ENCODE results near the gene NCF2. TPM values are rescaled to one million over a fixed set of nuclear protein-coding genes. Genes with fewer than 3 reads are reported as not detected.
"Not testable (repeated sequence)": the region's sequence is repeated elsewhere in the genome, so short reads cannot be mapped to it uniquely, and the experiment has no call there.

Gene NCF2
- total and polyA plus RNA-seq, 12 donors, result 2.3 to 22.7 (median 13.9) TPM

DNA sequence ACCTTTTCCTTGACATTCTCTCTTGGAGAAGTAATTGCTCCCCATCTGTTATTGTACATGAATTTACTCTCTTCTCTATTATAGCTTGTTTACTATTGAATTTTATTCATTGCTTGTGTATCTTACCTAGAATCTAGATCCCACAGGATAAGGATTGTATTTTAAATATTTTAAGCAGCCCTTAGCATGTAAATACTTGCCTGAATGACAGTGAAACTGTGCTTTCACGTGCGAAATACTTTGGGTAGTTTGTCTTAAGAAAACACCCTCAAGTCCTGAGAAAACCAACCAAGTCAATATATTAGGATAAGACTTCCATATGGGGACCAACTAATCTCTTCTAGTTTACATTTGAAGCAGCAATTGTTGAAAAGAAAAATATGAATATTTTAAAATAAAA, 30.1 kb upstream of the NCF2 start:
- WGBS, 4 donors, result 81 to 87% (median 86%) methylated on average over 2 of the region's 2 CpGs
- Histone ChIP-seq H3K27me3 (no peaks in the 10 kb centered on the region), H3K9me3 (replicated peaks in 1 of 3) (no peaks in the 10 kb centered on the region), H3K27ac (no peak overlapping the region), H3K4me3 (no peak overlapping the region), H3K4me1 (replicated peaks in 1 of 2) (peaks cover 0 to 9% of the 10 kb centered on the region in 2 donors), H3K36me3 (replicated peaks in 1 of 2) (peaks cover 0 to 9% of the 10 kb centered on the region in 2 donors)
- intact Hi-C loops (cut with DNase I), result loop anchor here in 1 of 2 donors (10.0 kb wide), 1 partner anchor 336 kb away; no protein-coding TSS in a partner anchor
- TF ChIP-seq, protein P1, sequence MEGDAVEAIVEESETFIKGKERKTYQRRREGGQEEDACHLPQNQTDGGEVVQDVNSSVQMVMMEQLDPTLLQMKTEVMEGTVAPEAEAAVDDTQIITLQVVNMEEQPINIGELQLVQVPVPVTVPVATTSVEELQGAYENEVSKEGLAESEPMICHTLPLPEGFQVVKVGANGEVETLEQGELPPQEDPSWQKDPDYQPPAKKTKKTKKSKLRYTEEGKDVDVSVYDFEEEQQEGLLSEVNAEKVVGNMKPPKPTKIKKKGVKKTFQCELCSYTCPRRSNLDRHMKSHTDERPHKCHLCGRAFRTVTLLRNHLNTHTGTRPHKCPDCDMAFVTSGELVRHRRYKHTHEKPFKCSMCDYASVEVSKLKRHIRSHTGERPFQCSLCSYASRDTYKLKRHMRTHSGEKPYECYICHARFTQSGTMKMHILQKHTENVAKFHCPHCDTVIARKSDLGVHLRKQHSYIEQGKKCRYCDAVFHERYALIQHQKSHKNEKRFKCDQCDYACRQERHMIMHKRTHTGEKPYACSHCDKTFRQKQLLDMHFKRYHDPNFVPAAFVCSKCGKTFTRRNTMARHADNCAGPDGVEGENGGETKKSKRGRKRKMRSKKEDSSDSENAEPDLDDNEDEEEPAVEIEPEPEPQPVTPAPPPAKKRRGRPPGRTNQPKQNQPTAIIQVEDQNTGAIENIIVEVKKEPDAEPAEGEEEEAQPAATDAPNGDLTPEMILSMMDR (IDR thresholded peaks at IDR 0.05), result no peak
- no peak for TF ChIP-seq POLR2A (IDR thresholded peaks at IDR 0.05)
- DNase-seq, result no peak

DNA sequence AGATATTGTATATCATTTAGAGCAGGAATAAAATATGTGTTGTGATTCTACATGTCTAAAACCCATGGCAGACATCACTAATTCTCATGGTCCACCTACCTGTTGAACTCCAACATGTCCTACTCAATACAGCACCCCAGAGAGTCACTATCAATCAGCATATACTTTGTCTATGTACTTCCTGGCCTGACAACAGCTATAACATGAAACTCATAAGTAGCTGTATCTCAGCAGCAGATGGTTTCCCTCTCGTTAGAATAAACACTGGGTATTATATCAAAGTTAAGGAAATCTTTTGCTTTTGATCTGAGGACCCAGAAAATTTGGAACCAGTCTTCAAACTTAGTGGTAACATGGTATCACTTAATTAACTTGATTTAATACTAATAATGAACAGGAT, 29.5 kb upstream of the NCF2 start:
- intact Hi-C loops (cut with DNase I), result loop anchor here in 1 of 2 donors (10.0 kb wide), 1 partner anchor 335 kb away; no protein-coding TSS in a partner anchor
- no peak for TF ChIP-seq POLR2A (IDR thresholded peaks at IDR 0.05)
- TF ChIP-seq, protein P1 (IDR thresholded peaks at IDR 0.05), result no peak
- Histone ChIP-seq H3K36me3 (replicated peaks in 1 of 2) (peaks cover 0 to 4% of the 10 kb centered on the region in 2 donors), H3K9me3 (replicated peaks in 1 of 3) (no peaks in the 10 kb centered on the region), H3K4me1 (replicated peaks in 1 of 2) (peaks cover 0 to 7% of the 10 kb centered on the region in 2 donors), H3K27me3 (no peaks in the 10 kb centered on the region), H3K27ac (no peak overlapping the region), H3K4me3 (no peak overlapping the region)
- WGBS, 4 donors, result 78 to 90% (median 84%) methylated on average over 1 of the region's 1 CpG
- no peak for DNase-seq

DNA sequence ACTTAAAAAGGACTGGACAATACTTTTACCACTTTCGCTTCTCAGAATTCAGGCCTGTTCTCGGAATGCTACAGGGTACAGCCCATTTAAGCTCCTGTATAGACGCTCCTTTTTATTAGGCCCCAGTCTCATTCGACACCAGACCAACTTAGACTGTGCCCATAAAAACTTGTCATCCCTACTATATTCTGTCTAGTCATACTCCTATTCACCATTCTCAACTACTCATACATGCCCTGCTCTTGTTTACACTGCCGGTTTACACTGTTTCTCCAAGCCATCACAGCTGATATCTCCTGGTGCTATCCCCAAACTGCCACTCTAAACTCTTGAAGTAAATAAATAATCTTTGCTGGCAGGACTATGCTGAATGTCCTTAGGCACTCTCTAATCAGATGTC, 27.9 kb upstream of the NCF2 start:
- 81 to 98% (median 94%) methylated on average over 5 of the region's 5 CpGs for WGBS, 4 donors
- H3K4me1 ChIP-seq (replicated peaks in 1 of 2); H3K27ac ChIP-seq; intact Hi-C loops (cut with DNase I); H3K36me3 ChIP-seq (replicated peaks in 1 of 2); H3K4me3 ChIP-seq; DNase-seq; H3K9me3 ChIP-seq (replicated peaks in 1 of 3); H3K27me3 ChIP-seq: not testable (repeated sequence)

DNA sequence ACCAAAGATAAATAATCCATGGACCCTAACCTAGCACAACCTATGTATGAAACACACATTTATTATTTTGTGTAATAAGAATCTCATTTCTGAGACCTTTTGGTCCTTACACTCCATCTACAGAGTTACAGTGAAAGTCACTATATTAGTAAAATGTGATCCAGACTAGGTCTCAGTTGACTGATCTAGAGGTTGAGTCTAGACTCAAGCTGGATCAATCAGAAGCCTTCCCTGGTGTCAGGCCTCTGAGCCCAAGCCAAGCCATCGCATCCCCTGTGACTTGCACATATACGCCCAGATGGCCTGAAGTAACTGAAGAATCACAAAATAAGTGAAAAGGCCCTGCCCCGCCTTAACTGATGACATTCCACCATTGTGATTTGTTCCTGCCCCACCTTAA, 22.7 kb upstream of the NCF2 start:
- H3K36me3 ChIP-seq (replicated peaks in 1 of 2); H3K27me3 ChIP-seq; H3K27ac ChIP-seq; intact Hi-C loops (cut with DNase I); H3K4me3 ChIP-seq; H3K9me3 ChIP-seq (replicated peaks in 1 of 3); DNase-seq; H3K4me1 ChIP-seq (replicated peaks in 1 of 2): not testable (repeated sequence)
- WGBS, 4 donors, result 85 to 92% (median 87%) methylated on average over 2 to 3 of the region's 3 CpGs

DNA sequence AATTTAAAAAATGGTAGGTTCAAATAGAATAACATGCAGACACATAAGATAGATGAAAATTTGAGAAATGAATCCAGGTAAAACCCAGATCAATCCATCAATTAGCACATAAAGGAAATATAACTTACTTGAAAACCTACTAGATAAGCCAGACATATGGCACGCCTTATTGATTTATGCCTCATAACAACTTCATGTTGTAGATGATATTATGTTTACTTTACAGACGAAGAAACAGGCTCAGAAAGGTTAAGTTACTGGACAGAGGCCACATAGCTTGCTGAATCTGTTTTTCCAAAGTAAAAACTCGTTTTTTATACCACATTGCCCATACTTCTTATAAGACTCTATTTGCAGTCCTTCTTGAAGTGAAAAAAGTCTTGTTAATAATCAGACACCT, 22.1 kb upstream of the NCF2 start:
- WGBS, 4 donors, result 70 to 76% (median 73%) methylated on average over 3 of the region's 3 CpGs

More for the DNA sequence above, 22.1 kb upstream of the NCF2 start:
- intact Hi-C loops (cut with DNase I), result no loop called here
- TF ChIP-seq POLR2A (IDR thresholded peaks at IDR 0.05), result no peak
- TF ChIP-seq, protein P1 (IDR thresholded peaks at IDR 0.05), result no peak
- Histone ChIP-seq H3K4me1 (replicated peaks in 1 of 2) (peaks cover 0 to 1% of the 10 kb centered on the region in 2 donors), H3K27ac (no peak overlapping the region), H3K27me3 (no peaks in the 10 kb centered on the region), H3K9me3 (replicated peaks in 1 of 3) (no peaks in the 10 kb centered on the region), H3K4me3 (no peak overlapping the region), H3K36me3 (replicated peaks in 1 of 2) (no peaks in the 10 kb centered on the region)
- no peak for DNase-seq
